Measurements from ENCODE around the gene ICE2. TPM values are rescaled to one million over a fixed set of nuclear protein-coding genes. Genes with fewer than 3 reads are reported as not detected.

The ICE2 gene
- total RNA-seq, 2 donors from 2014 or later, result 89.4 to 99.7 TPM

GRCh38 chr15:60526127-60526616 is 47.2 kb upstream of the ICE2 start:
- no peaks in the 10 kb centered on the region for H3K9me3 Mint-ChIP-seq
- Histone ChIP-seq H3K9ac (ENCODE audit: extremely low read depth, low read length, poor library complexity, severe bottlenecking) (no peak overlapping the region), H3K9me3 (ENCODE audit: control insufficient read depth, low read length) (no peaks in the 10 kb centered on the region), H3K4me1 (ENCODE audit: control insufficient read depth, insufficient read depth, low read length) (no peaks in the 10 kb centered on the region), H3K36me3 (ENCODE audit: control insufficient read depth, insufficient read depth, low read length) (peaks cover 24% of the 10 kb centered on the region), H3K27ac (ENCODE audit: low read depth, low read length) (no peak overlapping the region), H3K27me3 (ENCODE audit: control insufficient read depth, insufficient read depth, low read length, poor library complexity, severe bottlenecking) (no peaks in the 10 kb centered on the region), H3K4me3 (ENCODE audit: low read length) (no peak overlapping the region)
- WGBS, 2 experiments (ENCODE audit: insufficient coverage in 1 of 2, insufficient read length in 1 of 2), result 89 to 96% methylated on average over 10 of the region's 10 CpGs
- H3K4me3 Mint-ChIP-seq, result no peak overlapping the region
- H3K27me3 Mint-ChIP-seq (ENCODE audit: insufficient read depth), result no peaks in the 10 kb centered on the region
- peaks cover 19% of the 10 kb centered on the region for H3K36me3 Mint-ChIP-seq (ENCODE audit: low read depth)
- TF ChIP-seq CTCF (conservative IDR thresholded peaks at IDR 0.05), result no peak
- no peak overlapping the region for H3K27ac Mint-ChIP-seq
- H3K4me1 Mint-ChIP-seq, result no peaks in the 10 kb centered on the region
- no peak for DNase-seq

DNA sequence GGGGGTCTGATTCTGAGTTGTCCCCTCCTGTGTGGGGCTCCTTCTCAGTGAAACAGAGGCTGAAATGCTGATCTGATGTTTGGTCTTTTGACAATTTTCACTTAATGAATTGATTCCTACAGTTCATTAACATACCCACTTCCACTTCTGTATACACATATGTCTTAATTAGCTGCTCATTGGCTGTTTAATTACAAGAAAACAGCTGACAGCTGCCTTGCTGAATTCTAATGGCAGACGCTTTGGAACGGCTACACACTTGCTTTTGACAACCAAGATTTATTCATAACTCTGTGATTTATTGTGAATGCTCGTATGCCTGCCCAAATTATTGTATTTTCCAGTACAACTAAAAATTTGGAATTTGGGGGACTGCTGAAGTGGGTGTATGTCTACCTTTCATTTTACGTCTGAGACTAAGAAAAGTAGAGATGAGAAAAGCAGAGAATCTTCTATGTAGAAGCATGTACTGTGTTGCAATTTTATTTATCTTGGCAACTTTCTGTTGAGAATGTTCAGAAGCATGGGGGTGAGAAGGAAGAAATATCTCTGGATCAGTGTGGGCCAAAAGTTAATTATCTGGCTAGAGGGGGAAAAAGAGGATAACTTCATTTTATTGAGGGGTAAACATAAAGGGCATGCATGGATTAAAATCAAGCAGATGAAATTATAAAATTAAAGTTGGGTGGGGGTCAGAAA is 46.5 kb upstream of the ICE2 start:
- Mint-ChIP-seq H3K4me1 (peaks cover 2% of the 10 kb centered on the region), H3K9me3 (no peaks in the 10 kb centered on the region), H3K27ac (no peak overlapping the region), H3K36me3 (ENCODE audit: low read depth) (peaks cover 20% of the 10 kb centered on the region), H3K4me3 (no peak overlapping the region), H3K27me3 (ENCODE audit: insufficient read depth) (no peaks in the 10 kb centered on the region)
- H3K9me3 ChIP-seq (ENCODE audit: control insufficient read depth, low read length), result no peaks in the 10 kb centered on the region
- no peak for TF ChIP-seq CTCF (conservative IDR thresholded peaks at IDR 0.05)
- H3K27me3 ChIP-seq (ENCODE audit: control insufficient read depth, insufficient read depth, low read length, poor library complexity, severe bottlenecking), result no peaks in the 10 kb centered on the region
- no peak overlapping the region for H3K27ac ChIP-seq (ENCODE audit: low read depth, low read length)
- WGBS, 2 experiments (ENCODE audit: insufficient coverage in 1 of 2, insufficient read length in 1 of 2), result 95 to 96% methylated on average over 3 to 4 of the region's 4 CpGs
- no peak overlapping the region for H3K9ac ChIP-seq (ENCODE audit: extremely low read depth, low read length, poor library complexity, severe bottlenecking)
- H3K4me1 ChIP-seq (ENCODE audit: control insufficient read depth, insufficient read depth, low read length), result no peaks in the 10 kb centered on the region
- H3K4me3 ChIP-seq (ENCODE audit: low read length), result no peak overlapping the region
- H3K36me3 ChIP-seq (ENCODE audit: control insufficient read depth, insufficient read depth, low read length), result peaks cover 24% of the 10 kb centered on the region
- DNase-seq, result no peak

- Histone ChIP-seq H3K9me3 (ENCODE audit: control insufficient read depth, low read length) (no peaks in the 10 kb centered on the region), H3K27ac (ENCODE audit: low read depth, low read length) (no peak overlapping the region), H3K27me3 (ENCODE audit: control insufficient read depth, insufficient read depth, low read length, poor library complexity, severe bottlenecking) (no peaks in the 10 kb centered on the region), H3K4me1 (ENCODE audit: control insufficient read depth, insufficient read depth, low read length) (no peaks in the 10 kb centered on the region), H3K4me3 (ENCODE audit: low read length) (no peak overlapping the region), H3K9ac (ENCODE audit: extremely low read depth, low read length, poor library complexity, severe bottlenecking) (no peak overlapping the region), H3K36me3 (ENCODE audit: control insufficient read depth, insufficient read depth, low read length) (peaks cover 12% of the 10 kb centered on the region)
- no peaks in the 10 kb centered on the region for H3K9me3 Mint-ChIP-seq
- WGBS, 2 experiments (ENCODE audit: insufficient coverage in 1 of 2, insufficient read length in 1 of 2), result 50% methylated on average over 2 of the region's 2 CpGs; no CpG with 5 or more reads in 1 of the 2 experiments
- no peak for TF ChIP-seq CTCF (conservative IDR thresholded peaks at IDR 0.05)
- H3K4me1 Mint-ChIP-seq, result peaks cover 22% of the 10 kb centered on the region
- no peak overlapping the region for H3K4me3 Mint-ChIP-seq
- no peak overlapping the region for H3K27ac Mint-ChIP-seq
- H3K36me3 Mint-ChIP-seq (ENCODE audit: low read depth), result peaks cover 13% of the 10 kb centered on the region
- H3K27me3 Mint-ChIP-seq (ENCODE audit: insufficient read depth), result no peaks in the 10 kb centered on the region
- no peak for DNase-seq
Measured at GRCh38 chr15:60523056-60523455, 44.1 kb upstream of the ICE2 start.

Measured in endodermal cell (in vitro differentiated cells).